ENCODE data around the gene CRMP1.

Gene CRMP1

GRCh38 chr4:5919571-5919970, 26.7 kb upstream of the CRMP1 start:
- WGBS (ENCODE audit: insufficient coverage, insufficient read length): no CpG with 5 or more reads among the region's 7 CpGs

DNA sequence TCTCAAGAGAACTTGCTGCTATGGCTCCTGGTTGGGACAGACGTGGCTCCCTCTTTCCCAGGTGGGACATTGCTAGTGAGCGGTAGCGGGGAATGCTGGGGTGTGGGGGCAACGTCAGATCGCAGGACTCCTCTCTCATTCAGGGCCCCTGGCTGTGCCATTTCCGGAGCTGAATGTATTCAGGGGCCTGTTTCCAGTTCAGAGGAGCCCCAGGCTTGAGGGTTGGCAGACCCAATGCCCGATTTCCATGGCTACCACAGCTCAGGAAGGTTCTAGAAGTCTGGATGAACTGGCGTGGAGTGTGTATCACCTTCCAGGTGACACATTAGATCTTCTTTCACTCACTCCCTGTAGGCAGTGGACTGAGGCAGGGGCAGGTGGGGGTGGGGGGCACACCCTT, 26.2 kb upstream of the CRMP1 start:
- Histone ChIP-seq H3K36me3 (ENCODE audit: control insufficient read depth, insufficient read depth, low read length) (no peaks in the 10 kb centered on the region), H3K27me3 (ENCODE audit: control insufficient read depth, insufficient read depth, low read length) (no peaks in the 10 kb centered on the region), H3K9me3 (ENCODE audit: control insufficient read depth, insufficient read depth, low read length) (no peaks in the 10 kb centered on the region), H3K4me1 (ENCODE audit: control insufficient read depth, insufficient read depth, low read length) (no peaks in the 10 kb centered on the region), H3K27ac (ENCODE audit: low read length) (no peak overlapping the region), H3K4me3 (ENCODE audit: low read length) (no peak overlapping the region)
- DNase-seq (ENCODE audit: low read depth, low spot score): no peak
- no CpG with 5 or more reads among the region's 8 CpGs for WGBS (ENCODE audit: insufficient coverage, insufficient read length)

More at GRCh38 chr4:5919571-5919970, 26.7 kb upstream of the CRMP1 start:
- H3K4me1 ChIP-seq (ENCODE audit: control insufficient read depth, insufficient read depth, low read length): no peaks in the 10 kb centered on the region
- DNase-seq (ENCODE audit: low read depth, low spot score): no peak
- H3K27ac ChIP-seq (ENCODE audit: low read length): no peak overlapping the region
- H3K4me3 ChIP-seq (ENCODE audit: low read length): no peak overlapping the region
- no peaks in the 10 kb centered on the region for H3K27me3 ChIP-seq (ENCODE audit: control insufficient read depth, insufficient read depth, low read length)
- H3K36me3 ChIP-seq (ENCODE audit: control insufficient read depth, insufficient read depth, low read length): no peaks in the 10 kb centered on the region
- H3K9me3 ChIP-seq (ENCODE audit: control insufficient read depth, insufficient read depth, low read length): no peaks in the 10 kb centered on the region

- Histone ChIP-seq H3K27me3 (ENCODE audit: control insufficient read depth, insufficient read depth, low read length) (no peaks in the 10 kb centered on the region), H3K36me3 (ENCODE audit: control insufficient read depth, insufficient read depth, low read length) (no peaks in the 10 kb centered on the region), H3K4me3 (ENCODE audit: low read length) (no peak overlapping the region), H3K9me3 (ENCODE audit: control insufficient read depth, insufficient read depth, low read length) (no peaks in the 10 kb centered on the region), H3K27ac (ENCODE audit: low read length) (no peak overlapping the region), H3K4me1 (ENCODE audit: control insufficient read depth, insufficient read depth, low read length) (no peaks in the 10 kb centered on the region)
- WGBS (ENCODE audit: insufficient coverage, insufficient read length): no CpG with 5 or more reads among the region's 8 CpGs
- DNase-seq (ENCODE audit: low read depth, low spot score): no peak
Measured at GRCh38 chr4:5918331-5918985, 25.6 kb upstream of the CRMP1 start.

DNA sequence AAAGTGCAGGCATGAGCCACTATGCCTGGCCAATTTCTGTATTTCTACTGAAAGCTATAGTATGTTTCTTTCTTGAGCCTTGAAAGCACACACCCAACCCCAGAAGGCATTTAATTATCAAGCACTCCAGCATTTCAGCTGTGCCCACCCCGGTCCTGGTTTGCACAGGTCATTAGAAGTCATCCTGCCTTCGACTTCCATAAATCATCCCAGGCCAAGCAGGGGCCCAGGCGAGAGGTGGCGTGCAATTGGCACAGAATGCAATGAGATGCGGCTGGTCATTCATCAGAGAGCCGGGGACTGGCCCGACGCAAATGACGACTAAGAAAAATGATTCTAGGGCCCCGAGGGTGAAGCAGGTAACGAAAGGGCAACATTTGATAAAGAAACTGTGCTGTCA, 24.8 kb upstream of the CRMP1 start:
- Histone ChIP-seq H3K4me3 (ENCODE audit: low read length) (no peak overlapping the region), H3K4me1 (ENCODE audit: control insufficient read depth, insufficient read depth, low read length) (no peaks in the 10 kb centered on the region), H3K9me3 (ENCODE audit: control insufficient read depth, insufficient read depth, low read length) (no peaks in the 10 kb centered on the region), H3K27ac (ENCODE audit: low read length) (no peak overlapping the region), H3K27me3 (ENCODE audit: control insufficient read depth, insufficient read depth, low read length) (no peaks in the 10 kb centered on the region), H3K36me3 (ENCODE audit: control insufficient read depth, insufficient read depth, low read length) (no peaks in the 10 kb centered on the region)
- WGBS (ENCODE audit: insufficient coverage, insufficient read length): no CpG with 5 or more reads among the region's 11 CpGs
- no peak for DNase-seq (ENCODE audit: low read depth, low spot score)

GRCh38 chr4:5916229-5916628, 23.3 kb upstream of the CRMP1 start:
- H3K4me1 ChIP-seq (ENCODE audit: control insufficient read depth, insufficient read depth, low read length): 0 out of 2 replicates have a peak, but pooled peaks cover 2% of the 10 kb centered on the region
- no peak for DNase-seq (ENCODE audit: low read depth, low spot score)
- no CpG with 5 or more reads among the region's 3 CpGs for WGBS (ENCODE audit: insufficient coverage, insufficient read length)

DNA sequence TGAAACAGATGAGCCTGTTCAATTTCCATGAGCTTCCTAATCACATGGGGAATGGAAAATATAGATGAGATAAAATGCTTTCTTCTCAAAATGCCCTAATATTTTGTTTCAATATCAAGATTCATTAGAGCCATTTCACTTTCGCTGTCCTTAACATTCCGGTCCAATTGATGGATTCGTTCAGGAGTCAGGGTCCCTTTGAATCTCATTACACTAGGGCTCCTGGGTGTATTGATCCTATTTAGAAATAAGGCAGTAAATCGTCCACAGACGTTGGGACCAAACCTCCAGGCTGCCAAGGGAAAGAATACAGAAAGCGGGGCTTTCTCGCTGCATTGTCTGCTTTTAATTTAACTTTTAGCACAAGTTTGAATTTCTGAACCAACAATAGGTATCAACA, 20.6 kb upstream of the CRMP1 start:
- Histone ChIP-seq H3K27ac (ENCODE audit: low read length) (no peak overlapping the region), H3K27me3 (ENCODE audit: control insufficient read depth, insufficient read depth, low read length) (no peaks in the 10 kb centered on the region), H3K4me3 (ENCODE audit: low read length) (no peak overlapping the region), H3K36me3 (ENCODE audit: control insufficient read depth, insufficient read depth, low read length) (no peaks in the 10 kb centered on the region), H3K9me3 (ENCODE audit: control insufficient read depth, insufficient read depth, low read length) (no peaks in the 10 kb centered on the region), H3K4me1 (ENCODE audit: control insufficient read depth, insufficient read depth, low read length) (peaks cover 2% of the 10 kb centered on the region; the same call in 1 of the 2 replicates)
- WGBS (ENCODE audit: insufficient coverage, insufficient read length): no CpG with 5 or more reads among the region's 7 CpGs
- DNase-seq (ENCODE audit: low read depth, low spot score): no peak

More at GRCh38 chr4:5916229-5916628, 23.3 kb upstream of the CRMP1 start:
- Histone ChIP-seq H3K27me3 (ENCODE audit: control insufficient read depth, insufficient read depth, low read length) (no peaks in the 10 kb centered on the region), H3K4me3 (ENCODE audit: low read length) (no peak overlapping the region), H3K27ac (ENCODE audit: low read length) (no peak overlapping the region), H3K9me3 (ENCODE audit: control insufficient read depth, insufficient read depth, low read length) (no peaks in the 10 kb centered on the region), H3K36me3 (ENCODE audit: control insufficient read depth, insufficient read depth, low read length) (no peaks in the 10 kb centered on the region)

DNA sequence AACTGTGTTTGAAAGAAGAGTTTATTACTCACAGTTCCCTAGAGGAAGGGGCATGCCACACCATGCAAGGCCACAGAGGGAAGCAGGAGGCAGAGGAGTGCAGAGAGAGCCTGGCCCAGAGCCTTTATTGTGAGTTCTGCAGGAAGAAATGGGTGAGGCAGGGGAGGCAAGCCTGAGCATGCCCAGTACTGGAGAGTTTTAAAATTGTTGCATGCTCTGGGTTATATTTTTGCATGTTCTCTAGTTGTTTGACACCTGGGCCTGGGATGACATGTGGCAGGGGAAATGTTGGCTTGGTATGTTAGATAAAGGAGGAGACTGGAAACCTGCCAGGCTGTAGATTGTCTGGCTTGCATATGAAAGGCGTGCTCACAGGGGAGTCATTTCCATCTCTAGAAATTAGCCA, 19.7 kb upstream of the CRMP1 start:
- H3K36me3 ChIP-seq (ENCODE audit: control insufficient read depth, insufficient read depth, low read length): no peaks in the 10 kb centered on the region
- H3K27me3 ChIP-seq (ENCODE audit: control insufficient read depth, insufficient read depth, low read length): no peaks in the 10 kb centered on the region
- H3K27ac ChIP-seq (ENCODE audit: low read length): no peak overlapping the region
- no peaks in the 10 kb centered on the region for H3K9me3 ChIP-seq (ENCODE audit: control insufficient read depth, insufficient read depth, low read length)
- peaks cover 2% of the 10 kb centered on the region; the same call in 1 of the 2 replicates for H3K4me1 ChIP-seq (ENCODE audit: control insufficient read depth, insufficient read depth, low read length)
- H3K4me3 ChIP-seq (ENCODE audit: low read length): no peak overlapping the region
- DNase-seq (ENCODE audit: low read depth, low spot score): no peak
- no CpG with 5 or more reads among the region's 1 CpG for WGBS (ENCODE audit: insufficient coverage, insufficient read length)

GRCh38 chr4:5908876-5909427, 16.1 kb upstream of the CRMP1 start:
- H3K36me3 ChIP-seq (ENCODE audit: control insufficient read depth, insufficient read depth, low read length): no peaks in the 10 kb centered on the region
- H3K4me3 ChIP-seq (ENCODE audit: low read length): no peak overlapping the region
- peaks cover 5% of the 10 kb centered on the region; the same call in 1 of the 2 replicates for H3K27me3 ChIP-seq (ENCODE audit: control insufficient read depth, insufficient read depth, low read length)
- H3K27ac ChIP-seq (ENCODE audit: low read length): no peak overlapping the region
- H3K9me3 ChIP-seq (ENCODE audit: control insufficient read depth, insufficient read depth, low read length): no peaks in the 10 kb centered on the region
- H3K4me1 ChIP-seq (ENCODE audit: control insufficient read depth, insufficient read depth, low read length): peaks cover 4% of the 10 kb centered on the region
- no peak for DNase-seq (ENCODE audit: low read depth, low spot score)
- WGBS (ENCODE audit: insufficient coverage, insufficient read length): no CpG with 5 or more reads among the region's 3 CpGs

GRCh38 chr4:5906191-5906590, 13.3 kb upstream of the CRMP1 start:
- peaks cover 4% of the 10 kb centered on the region for H3K4me1 ChIP-seq (ENCODE audit: control insufficient read depth, insufficient read depth, low read length)
- peaks cover 5% of the 10 kb centered on the region; the same call in 1 of the 2 replicates for H3K27me3 ChIP-seq (ENCODE audit: control insufficient read depth, insufficient read depth, low read length)
- H3K27ac ChIP-seq (ENCODE audit: low read length): no peak overlapping the region
- WGBS (ENCODE audit: insufficient coverage, insufficient read length): no CpG with 5 or more reads among the region's 5 CpGs
- no peaks in the 10 kb centered on the region for H3K36me3 ChIP-seq (ENCODE audit: control insufficient read depth, insufficient read depth, low read length)
- no peak for DNase-seq (ENCODE audit: low read depth, low spot score)
- no peaks in the 10 kb centered on the region for H3K9me3 ChIP-seq (ENCODE audit: control insufficient read depth, insufficient read depth, low read length)
- H3K4me3 ChIP-seq (ENCODE audit: low read length): no peak overlapping the region

- Histone ChIP-seq H3K27ac (ENCODE audit: low read length) (no peak overlapping the region), H3K4me1 (ENCODE audit: control insufficient read depth, insufficient read depth, low read length) (peaks cover 4% of the 10 kb centered on the region), H3K4me3 (ENCODE audit: low read length) (no peak overlapping the region), H3K9me3 (ENCODE audit: control insufficient read depth, insufficient read depth, low read length) (no peaks in the 10 kb centered on the region), H3K27me3 (ENCODE audit: control insufficient read depth, insufficient read depth, low read length) (peaks cover 5% of the 10 kb centered on the region; the same call in 1 of the 2 replicates), H3K36me3 (ENCODE audit: control insufficient read depth, insufficient read depth, low read length) (no peaks in the 10 kb centered on the region)
- no peak for DNase-seq (ENCODE audit: low read depth, low spot score)
- WGBS (ENCODE audit: insufficient coverage, insufficient read length): no CpG with 5 or more reads among the region's 8 CpGs
Measured at GRCh38 chr4:5905714-5906113, 12.8 kb upstream of the CRMP1 start.

GRCh38 chr4:5900844-5901243, 8.0 kb upstream of the CRMP1 start:
- no peak for DNase-seq (ENCODE audit: low read depth, low spot score)
- Histone ChIP-seq H3K4me3 (ENCODE audit: low read length) (no peak overlapping the region), H3K9me3 (ENCODE audit: control insufficient read depth, insufficient read depth, low read length) (no peaks in the 10 kb centered on the region), H3K27me3 (ENCODE audit: control insufficient read depth, insufficient read depth, low read length) (peaks cover 3% of the 10 kb centered on the region; the same call in 1 of the 2 replicates), H3K4me1 (ENCODE audit: control insufficient read depth, insufficient read depth, low read length) (peaks cover 4% of the 10 kb centered on the region), H3K27ac (ENCODE audit: low read length) (no peak overlapping the region), H3K36me3 (ENCODE audit: control insufficient read depth, insufficient read depth, low read length) (no peaks in the 10 kb centered on the region)
- no CpG with 5 or more reads among the region's 5 CpGs for WGBS (ENCODE audit: insufficient coverage, insufficient read length)

Measured in iPS DF 6.9 (cell line).